Epithelial cell of prostate (primary cell): Measurements from ENCODE around the gene TMEM37.

Source experiments
- DNase-seq: peaks from one replicate; pipeline ENCODE4 v3.0.0-alpha.2; 2011; ENCODE audit warnings: low read depth, low spot score
- H3K27ac ChIP-seq: fragments of 450-650 bp; 2 replicates; pipeline ENCODE4 v1.5.1; 2017; ENCODE audit warnings: mild to moderate bottlenecking

TMEM37 gene

GRCh38 chr2:119431976-119432850, 559 bp downstream of the TMEM37 start:
- no peak overlapping the region for H3K27ac ChIP-seq
- no peak for DNase-seq

DNA sequence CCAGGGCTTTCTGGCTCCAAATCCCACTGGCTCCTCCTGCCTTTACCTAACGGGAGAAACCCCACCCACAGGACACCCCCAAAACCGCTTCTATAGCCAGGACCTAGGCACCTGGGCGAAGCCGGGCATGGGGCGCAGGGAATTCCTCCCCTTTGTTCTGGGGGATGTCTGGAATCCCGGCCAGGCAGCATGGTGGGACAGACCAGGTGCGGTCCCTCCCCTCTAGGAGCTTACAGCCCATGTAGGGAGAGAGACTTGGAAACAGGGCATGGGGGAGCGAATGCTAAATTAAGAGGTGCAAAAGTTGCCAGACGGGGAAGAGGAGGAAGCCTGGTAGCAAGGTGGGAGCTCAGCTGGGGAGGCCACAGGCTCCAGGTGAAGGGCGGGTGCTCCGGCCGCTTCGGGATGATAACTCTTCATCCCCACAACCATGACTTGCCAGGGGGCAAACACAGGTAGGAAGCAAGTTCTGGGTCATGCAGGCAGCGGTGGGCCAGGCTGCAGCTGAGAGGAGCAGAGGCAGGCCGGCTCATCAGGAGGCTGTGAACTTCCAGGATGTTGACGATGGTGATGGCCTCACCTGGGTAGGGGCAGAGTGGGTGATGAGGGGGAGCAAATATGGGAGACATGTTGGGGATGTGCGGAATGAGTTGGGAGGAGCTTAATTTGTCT, 1.3 kb downstream of the TMEM37 start:
- no peak overlapping the region for H3K27ac ChIP-seq
- DNase-seq: no peak

DNA sequence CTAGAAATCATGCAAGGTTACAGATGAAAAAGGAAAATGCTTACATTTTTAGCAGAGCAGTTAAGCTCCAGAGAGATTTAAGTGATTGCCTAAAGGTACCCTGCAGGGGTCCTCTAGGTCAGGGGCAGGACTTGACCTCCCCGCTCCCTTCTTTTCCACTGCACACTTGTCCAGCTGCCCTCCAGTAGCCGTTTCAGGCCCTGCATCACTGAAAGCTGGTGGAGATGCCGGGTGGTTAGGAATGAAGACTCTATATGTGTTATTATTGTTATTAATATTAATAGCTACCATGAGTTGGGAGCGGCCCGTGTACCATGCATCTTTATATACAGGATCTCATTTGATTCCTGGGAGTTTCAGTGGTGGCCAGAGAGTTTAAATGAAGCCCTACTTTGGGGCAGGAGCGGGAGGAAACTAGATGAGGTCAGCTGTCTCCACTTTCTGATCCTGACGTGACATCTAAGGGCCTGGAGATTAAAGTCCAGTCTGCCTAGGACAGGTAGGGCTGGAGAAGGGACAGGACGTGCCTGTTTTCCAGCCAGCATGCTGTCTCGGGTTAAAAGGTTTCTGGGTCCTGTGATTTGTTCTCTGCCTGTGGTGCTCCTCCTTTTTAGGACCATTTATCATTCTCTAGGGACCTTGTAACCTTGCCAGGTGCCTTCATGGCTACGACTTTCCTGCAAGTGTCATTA, 2.1 kb downstream of the TMEM37 start:
- no peak for DNase-seq
- H3K27ac ChIP-seq: no peak overlapping the region

- no peak overlapping the region for H3K27ac ChIP-seq
- DNase-seq: no peak
Measured at GRCh38 chr2:119434664-119435063, 3.0 kb downstream of the TMEM37 start.

DNA sequence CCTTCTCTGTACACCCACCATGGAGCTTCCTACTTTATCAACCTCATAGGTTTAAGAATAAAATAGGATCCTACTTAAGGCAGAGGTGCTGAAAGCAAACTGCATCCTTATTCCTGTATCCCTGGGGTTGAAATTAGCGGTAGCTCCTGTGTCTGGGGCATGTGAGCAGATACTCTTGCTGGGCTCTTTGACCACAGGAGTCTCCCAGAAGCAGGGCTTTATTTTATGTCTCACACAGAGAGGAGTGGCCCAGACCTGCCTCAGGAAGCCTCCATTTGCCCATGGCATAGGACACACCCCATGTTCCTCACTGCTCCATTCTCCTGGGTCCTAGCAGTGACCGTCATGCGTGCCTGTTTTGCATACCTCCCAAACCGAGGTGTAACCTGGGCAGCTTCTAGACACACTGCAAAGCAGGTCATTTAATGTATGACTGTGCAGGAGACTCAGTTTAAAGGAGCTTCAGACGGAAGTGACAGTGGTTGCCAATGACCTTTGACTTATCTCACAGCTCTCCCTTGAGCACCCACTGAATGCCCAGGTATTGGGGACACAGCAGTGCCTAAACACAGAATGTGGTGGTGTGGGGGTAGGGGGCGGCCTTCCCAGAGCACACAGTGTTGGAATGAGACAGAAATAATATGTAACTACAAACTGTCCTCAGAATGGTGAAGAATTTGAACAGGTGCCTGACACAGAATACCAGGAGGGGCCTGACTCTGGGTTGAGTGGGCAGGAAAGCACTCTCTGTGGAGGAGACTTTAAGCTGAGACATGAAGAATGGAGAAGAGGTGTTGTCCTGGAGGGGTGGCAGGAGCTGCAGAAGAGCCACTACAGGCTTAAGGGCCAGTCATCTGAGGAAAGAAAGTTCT, 3.7 kb downstream of the TMEM37 start:
- DNase-seq: no peak
- H3K27ac ChIP-seq: no peak overlapping the region

DNA sequence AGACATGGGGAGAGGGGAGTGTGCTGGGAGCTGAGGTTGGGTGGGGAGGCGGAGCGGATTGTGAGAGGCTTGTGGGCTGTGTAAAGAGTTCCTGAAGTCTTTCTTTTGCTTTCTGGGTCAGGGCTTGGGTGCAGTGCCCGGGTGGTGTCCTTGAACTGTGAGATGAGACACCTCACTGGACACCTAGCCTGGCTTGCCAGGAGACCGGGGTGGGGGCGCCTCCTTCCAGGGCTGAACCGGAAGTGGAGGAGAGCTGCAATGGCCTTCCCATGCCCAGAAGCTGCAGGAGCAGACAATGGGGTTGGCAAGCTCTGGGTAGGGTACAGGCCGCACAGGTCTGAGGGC, 4.3 kb downstream of the TMEM37 start:
- no peak for DNase-seq

DNA sequence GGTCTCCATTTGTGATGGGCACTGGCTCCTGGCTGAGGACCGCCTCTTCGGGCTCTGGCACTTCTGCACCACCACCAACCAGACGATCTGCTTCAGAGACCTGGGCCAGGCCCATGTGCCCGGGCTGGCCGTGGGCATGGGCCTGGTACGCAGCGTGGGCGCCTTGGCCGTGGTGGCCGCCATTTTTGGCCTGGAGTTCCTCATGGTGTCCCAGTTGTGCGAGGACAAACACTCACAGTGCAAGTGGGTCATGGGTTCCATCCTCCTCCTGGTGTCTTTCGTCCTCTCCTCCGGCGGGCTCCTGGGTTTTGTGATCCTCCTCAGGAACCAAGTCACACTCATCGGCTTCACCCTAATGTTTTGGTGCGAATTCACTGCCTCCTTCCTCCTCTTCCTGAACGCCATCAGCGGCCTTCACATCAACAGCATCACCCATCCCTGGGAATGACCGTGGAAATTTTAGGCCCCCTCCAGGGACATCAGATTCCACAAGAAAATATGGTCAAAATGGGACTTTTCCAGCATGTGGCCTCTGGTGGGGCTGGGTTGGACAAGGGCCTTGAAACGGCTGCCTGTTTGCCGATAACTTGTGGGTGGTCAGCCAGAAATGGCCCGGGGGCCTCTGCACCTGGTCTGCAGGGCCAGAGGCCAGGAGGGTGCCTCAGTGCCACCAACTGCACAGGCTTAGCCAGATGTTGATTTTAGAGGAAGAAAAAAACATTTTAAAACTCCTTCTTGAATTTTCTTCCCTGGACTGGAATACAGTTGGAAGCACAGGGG, 5.5 kb downstream of the TMEM37 start:
- no peak for DNase-seq
- no peak overlapping the region for H3K27ac ChIP-seq

More for the DNA sequence above, 4.3 kb downstream of the TMEM37 start:
- no peak overlapping the region for H3K27ac ChIP-seq

GRCh38 chr2:119438128-119438656, 6.5 kb downstream of the TMEM37 start:
- no peak overlapping the region for H3K27ac ChIP-seq
- DNase-seq: no peak

- H3K27ac ChIP-seq: no peak overlapping the region
- no peak for DNase-seq
Measured at GRCh38 chr2:119438726-119439284, 7.2 kb downstream of the TMEM37 start.

- H3K27ac ChIP-seq: no peak overlapping the region
- DNase-seq: no peak
Measured at GRCh38 chr2:119439574-119440500, 8.2 kb downstream of the TMEM37 start.

GRCh38 chr2:119440501-119440870, 8.8 kb downstream of the TMEM37 start:
- H3K27ac ChIP-seq: no peak overlapping the region
- no peak for DNase-seq

DNA sequence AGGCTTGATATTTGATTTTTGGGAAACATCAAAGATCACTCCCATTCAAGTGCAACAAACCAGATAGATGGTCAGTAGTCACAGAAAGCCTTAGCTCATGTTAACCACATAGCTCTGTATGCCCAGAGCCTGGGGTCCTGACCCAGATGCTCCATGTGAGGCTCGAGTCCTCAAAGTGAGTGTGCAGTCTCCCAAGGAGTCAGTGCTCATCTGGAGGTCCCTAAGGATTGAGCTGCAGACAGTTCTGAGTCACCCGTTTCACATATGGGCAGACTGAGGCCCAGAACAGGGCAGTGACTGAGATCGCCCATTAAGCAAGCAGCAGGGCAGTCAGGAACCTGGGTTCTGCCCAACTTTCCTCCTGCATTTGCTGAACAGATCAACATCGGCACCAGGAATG, 9.2 kb downstream of the TMEM37 start:
- no peak for DNase-seq
- H3K27ac ChIP-seq: no peak overlapping the region

DNA sequence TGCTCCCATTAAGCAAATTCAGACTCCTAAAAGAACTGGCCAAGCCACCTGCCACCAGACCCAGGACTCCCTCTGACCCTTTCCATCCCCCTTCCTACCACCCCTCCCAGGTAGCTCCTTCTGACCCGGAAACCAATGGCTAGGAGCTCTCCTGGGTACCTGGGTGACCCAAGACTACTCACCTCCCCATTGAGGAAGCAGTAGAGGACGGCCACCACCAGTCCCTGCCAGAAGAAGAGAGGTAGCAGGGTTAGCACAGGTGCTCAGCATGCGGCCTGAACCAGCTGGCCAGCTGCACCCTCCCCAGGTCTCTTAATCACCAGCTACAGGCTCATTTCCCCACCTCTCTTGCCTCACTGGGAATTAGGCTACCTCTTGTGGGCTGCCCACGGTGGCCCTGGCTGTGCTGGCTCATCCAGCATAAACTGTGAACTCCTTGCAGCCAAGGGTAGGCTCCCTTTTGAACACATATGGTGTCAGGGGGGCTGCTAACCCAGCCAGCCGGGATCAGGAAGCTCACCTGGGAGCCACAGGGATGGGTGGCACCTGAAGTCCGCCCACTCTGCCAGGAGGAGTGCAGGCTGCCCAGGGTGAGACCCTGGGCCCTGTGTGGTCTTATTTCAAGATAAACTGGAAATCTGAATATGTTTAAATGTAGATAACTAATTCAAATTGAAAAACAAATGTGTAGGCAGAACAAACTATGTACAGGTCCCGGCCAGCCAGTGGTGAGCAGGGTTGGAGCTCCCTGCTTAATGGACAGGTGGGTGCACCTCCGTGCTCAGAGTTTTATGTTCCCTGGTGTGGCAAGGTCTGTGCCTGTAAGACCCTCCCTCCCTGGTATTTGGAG, 9.9 kb downstream of the TMEM37 start:
- DNase-seq: no peak
- no peak overlapping the region for H3K27ac ChIP-seq

GRCh38 chr2:119442226-119442619, 10.6 kb downstream of the TMEM37 start:
- no peak overlapping the region for H3K27ac ChIP-seq
- DNase-seq: no peak

DNA sequence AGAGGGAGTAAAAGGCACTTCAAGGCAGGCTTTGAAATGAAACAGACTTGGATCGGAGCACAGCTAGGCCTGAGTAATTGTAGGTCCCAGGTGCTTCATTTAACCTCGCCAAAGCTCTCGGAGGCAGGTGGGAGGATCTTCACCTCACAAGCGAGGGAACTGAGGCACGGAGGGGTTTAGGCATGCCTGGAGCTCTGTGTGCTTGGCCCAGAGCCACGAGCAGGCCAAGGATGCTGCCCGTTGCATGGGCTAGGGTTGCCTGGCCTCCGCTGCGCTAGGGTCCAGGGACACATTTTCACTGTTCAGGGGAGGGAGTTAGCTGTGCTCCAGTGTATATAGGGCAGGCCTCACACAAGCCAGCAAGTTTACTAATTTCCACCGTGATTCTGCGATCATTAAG, 11.2 kb downstream of the TMEM37 start:
- no peak for DNase-seq
- no peak overlapping the region for H3K27ac ChIP-seq

- DNase-seq: no peak
- no peak overlapping the region for H3K27ac ChIP-seq
Measured at GRCh38 chr2:119446037-119446436, 14.4 kb downstream of the TMEM37 start.
